ENCODE results near the gene TMC8.

DNA sequence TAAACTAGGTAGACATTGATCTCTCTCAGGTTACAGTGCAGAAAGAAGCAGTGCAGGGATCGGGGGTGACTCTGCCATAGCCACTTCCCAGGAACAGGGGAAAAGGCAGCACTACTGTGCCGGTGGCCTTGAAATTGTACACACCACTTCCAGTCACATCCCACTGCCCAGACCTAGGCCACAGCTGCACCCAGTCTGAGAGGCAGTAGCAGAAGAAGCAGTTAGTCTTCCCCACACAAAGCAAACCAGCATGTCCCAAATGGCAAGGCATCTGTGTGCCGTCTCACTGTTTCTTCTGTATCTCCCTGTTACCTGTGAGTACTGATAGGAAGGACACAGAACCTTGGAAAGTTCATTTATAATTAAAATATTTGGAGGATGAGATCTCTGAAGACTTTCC lies 49.0 kb upstream of the TMC8 start:
- TF ChIP-seq, protein P1, sequence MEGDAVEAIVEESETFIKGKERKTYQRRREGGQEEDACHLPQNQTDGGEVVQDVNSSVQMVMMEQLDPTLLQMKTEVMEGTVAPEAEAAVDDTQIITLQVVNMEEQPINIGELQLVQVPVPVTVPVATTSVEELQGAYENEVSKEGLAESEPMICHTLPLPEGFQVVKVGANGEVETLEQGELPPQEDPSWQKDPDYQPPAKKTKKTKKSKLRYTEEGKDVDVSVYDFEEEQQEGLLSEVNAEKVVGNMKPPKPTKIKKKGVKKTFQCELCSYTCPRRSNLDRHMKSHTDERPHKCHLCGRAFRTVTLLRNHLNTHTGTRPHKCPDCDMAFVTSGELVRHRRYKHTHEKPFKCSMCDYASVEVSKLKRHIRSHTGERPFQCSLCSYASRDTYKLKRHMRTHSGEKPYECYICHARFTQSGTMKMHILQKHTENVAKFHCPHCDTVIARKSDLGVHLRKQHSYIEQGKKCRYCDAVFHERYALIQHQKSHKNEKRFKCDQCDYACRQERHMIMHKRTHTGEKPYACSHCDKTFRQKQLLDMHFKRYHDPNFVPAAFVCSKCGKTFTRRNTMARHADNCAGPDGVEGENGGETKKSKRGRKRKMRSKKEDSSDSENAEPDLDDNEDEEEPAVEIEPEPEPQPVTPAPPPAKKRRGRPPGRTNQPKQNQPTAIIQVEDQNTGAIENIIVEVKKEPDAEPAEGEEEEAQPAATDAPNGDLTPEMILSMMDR (IDR thresholded peaks at IDR 0.05; ENCODE audit: borderline replicate concordance, extremely low read depth, low read length, poor library complexity, severe bottlenecking), result no peak
- TF ChIP-seq EZH2 (IDR thresholded peaks at IDR 0.05; ENCODE audit: borderline replicate concordance, low read depth, low read length, severe bottlenecking), result no peak

Data from DND-41 (cell line).